ENCODE data around the gene PCGF2. TPM values are rescaled to one million over a fixed set of nuclear protein-coding genes. Genes with fewer than 3 reads are reported as not detected.

PCGF2 gene
- total and polyA plus RNA-seq, 9 of the 15 experiments (the other 6 are each of a cell fraction or from before 2014, with no cell fraction given), result 1.3 to 33.4 (median 7.0) TPM

DNA sequence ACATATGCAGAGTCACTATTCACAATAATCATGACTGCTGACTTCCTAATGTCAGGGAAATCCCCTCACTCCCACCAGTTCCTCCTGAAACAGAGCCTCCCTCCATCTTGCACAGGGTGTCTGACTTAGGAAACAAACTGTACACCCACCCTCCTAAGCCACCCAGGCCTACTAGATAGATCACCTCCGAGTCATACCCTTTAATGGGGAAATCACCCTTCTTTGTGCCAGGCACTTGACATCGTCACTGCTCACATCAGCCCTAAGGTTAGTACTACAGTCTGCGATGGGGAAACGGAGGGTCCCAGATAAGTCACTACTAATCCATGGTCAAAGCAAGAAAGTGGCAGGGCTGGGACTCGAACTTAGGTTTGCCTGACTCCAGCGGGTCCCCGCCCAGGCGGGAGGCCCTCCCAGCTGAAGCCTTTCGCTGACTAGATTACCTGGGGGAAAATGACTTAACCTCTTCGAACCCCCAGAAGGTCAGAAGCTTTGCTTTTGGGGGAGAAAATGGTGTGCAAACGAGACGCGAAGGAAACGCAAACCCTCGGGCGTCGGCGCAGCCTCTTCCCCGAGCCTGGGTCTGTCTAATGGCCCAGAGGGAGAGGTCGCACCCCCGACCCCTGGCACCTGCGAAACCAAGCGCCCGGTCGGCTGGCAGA is 46.5 kb downstream of the PCGF2 start (continued):
- TF ChIP-seq, protein P1, sequence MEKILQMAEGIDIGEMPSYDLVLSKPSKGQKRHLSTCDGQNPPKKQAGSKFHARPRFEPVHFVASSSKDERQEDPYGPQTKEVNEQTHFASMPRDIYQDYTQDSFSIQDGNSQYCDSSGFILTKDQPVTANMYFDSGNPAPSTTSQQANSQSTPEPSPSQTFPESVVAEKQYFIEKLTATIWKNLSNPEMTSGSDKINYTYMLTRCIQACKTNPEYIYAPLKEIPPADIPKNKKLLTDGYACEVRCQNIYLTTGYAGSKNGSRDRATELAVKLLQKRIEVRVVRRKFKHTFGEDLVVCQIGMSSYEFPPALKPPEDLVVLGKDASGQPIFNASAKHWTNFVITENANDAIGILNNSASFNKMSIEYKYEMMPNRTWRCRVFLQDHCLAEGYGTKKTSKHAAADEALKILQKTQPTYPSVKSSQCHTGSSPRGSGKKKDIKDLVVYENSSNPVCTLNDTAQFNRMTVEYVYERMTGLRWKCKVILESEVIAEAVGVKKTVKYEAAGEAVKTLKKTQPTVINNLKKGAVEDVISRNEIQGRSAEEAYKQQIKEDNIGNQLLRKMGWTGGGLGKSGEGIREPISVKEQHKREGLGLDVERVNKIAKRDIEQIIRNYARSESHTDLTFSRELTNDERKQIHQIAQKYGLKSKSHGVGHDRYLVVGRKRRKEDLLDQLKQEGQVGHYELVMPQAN (IDR thresholded peaks at IDR 0.05; ENCODE audit: borderline replicate concordance), result peak; percentile 44; the same call in 1 of the 2 replicates
- no peak for TF ChIP-seq XRCC4 (IDR thresholded peaks at IDR 0.05; ENCODE audit: extremely low read depth, insufficient read depth, insufficient read length)
- TF ChIP-seq NFE2L1 (tag; IDR thresholded peaks at IDR 0.05; ENCODE audit: borderline replicate concordance, low read depth), result no peak
- peak; percentile 11 for TF ChIP-seq HDAC3 (IDR thresholded peaks at IDR 0.05; ENCODE audit: borderline replicate concordance, partially characterized antibody)
- TF ChIP-seq HNRNPK (IDR thresholded peaks at IDR 0.05; ENCODE audit: low read depth, low read length, poor library complexity, severe bottlenecking), result no peak
- TF ChIP-seq CHD4 (IDR thresholded peaks at IDR 0.05; ENCODE audit: insufficient read depth, insufficient replicate concordance, low read depth, low read length, poor library complexity, severe bottlenecking), result no peak
- TF ChIP-seq RBM15 (IDR thresholded peaks at IDR 0.05; ENCODE audit: insufficient read depth, low read length), result no peak
- no peak for TF ChIP-seq MXI1 (IDR thresholded peaks at IDR 0.05; ENCODE audit: low read depth, low read length)
- no peak for TF ChIP-seq ZKSCAN1 (IDR thresholded peaks at IDR 0.05; ENCODE audit: low read depth, low read length)
- no peak for TF ChIP-seq ZNF507 (tag; conservative IDR thresholded peaks at IDR 0.05)
- no peak for TF ChIP-seq RHOXF2B (CRISPR knock-in tag; conservative IDR thresholded peaks at IDR 0.05)
- TF ChIP-seq TCFL5 (CRISPR knock-in tag; conservative IDR thresholded peaks at IDR 0.05), result no peak
- no peak for TF ChIP-seq SIN3B (IDR thresholded peaks at IDR 0.05; ENCODE audit: low read depth)
- no peak for TF ChIP-seq ZC3H11A (IDR thresholded peaks at IDR 0.05; ENCODE audit: low read depth, low read length)
- no peak for TF ChIP-seq RAD51 (IDR thresholded peaks at IDR 0.05; ENCODE audit: borderline replicate concordance, low read depth)
- TF ChIP-seq BRD4 (IDR thresholded peaks at IDR 0.05), result peak; percentile 50; the same call in 1 of the 2 replicates
- TF ChIP-seq, protein P2, sequence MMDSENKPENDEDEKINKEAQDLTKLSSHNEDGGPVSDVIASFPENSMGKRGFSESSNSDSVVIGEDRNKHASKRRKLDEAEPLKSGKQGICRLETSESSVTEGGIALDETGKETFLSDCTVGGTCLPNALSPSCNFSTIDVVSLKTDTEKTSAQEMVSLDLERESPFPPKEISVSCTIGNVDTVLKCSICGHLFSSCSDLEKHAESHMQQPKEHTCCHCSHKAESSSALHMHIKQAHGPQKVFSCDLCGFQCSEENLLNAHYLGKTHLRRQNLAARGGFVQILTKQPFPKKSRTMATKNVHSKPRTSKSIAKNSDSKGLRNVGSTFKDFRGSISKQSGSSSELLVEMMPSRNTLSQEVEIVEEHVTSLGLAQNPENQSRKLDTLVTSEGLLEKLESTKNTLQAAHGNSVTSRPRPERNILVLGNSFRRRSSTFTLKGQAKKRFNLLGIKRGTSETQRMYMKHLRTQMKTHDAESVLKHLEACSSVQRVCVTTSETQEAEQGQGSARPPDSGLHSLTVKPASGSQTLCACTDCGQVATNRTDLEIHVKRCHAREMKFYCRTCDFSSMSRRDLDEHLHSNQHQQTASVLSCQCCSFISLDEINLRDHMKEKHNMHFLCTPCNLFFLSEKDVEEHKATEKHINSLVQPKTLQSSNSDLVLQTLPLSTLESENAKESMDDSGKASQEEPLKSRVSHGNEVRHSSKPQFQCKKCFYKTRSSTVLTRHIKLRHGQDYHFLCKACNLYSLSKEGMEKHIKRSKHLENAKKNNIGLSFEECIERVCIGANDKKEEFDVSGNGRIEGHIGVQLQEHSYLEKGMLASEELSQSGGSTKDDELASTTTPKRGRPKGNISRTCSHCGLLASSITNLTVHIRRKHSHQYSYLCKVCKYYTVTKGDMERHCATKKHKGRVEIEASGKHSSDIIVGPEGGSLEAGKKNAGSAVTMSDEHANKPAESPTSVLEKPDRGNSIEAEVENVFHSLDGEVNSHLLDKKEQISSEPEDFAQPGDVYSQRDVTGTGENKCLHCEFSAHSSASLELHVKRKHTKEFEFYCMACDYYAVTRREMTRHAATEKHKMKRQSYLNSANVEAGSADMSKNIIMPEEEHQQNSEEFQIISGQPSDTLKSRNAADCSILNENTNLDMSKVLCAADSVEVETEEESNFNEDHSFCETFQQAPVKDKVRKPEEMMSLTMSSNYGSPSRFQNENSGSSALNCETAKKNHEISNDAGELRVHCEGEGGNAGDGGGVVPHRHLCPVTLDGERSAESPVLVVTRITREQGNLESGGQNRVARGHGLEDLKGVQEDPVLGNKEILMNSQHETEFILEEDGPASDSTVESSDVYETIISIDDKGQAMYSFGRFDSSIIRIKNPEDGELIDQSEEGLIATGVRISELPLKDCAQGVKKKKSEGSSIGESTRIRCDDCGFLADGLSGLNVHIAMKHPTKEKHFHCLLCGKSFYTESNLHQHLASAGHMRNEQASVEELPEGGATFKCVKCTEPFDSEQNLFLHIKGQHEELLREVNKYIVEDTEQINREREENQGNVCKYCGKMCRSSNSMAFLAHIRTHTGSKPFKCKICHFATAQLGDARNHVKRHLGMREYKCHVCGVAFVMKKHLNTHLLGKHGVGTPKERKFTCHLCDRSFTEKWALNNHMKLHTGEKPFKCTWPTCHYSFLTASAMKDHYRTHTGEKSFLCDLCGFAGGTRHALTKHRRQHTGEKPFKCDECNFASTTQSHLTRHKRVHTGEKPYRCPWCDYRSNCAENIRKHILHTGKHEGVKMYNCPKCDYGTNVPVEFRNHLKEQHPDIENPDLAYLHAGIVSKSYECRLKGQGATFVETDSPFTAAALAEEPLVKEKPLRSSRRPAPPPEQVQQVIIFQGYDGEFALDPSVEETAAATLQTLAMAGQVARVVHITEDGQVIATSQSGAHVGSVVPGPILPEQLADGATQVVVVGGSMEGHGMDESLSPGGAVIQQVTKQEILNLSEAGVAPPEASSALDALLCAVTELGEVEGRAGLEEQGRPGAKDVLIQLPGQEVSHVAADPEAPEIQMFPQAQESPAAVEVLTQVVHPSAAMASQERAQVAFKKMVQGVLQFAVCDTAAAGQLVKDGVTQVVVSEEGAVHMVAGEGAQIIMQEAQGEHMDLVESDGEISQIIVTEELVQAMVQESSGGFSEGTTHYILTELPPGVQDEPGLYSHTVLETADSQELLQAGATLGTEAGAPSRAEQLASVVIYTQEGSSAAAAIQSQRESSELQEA (IDR thresholded peaks at IDR 0.05; ENCODE audit: low read depth), result peak; percentile 8; the same call in 1 of the 2 replicates
- no peak for TF ChIP-seq CCAR2 (IDR thresholded peaks at IDR 0.05; ENCODE audit: low read depth, low read length)

Data from K562 (cell line).